ENCODE results near the gene ITPR1. TPM values are rescaled to one million over a fixed set of nuclear protein-coding genes. Genes with fewer than 3 reads are reported as not detected.

Gene ITPR1
- total RNA-seq, 1 donor from 2014 or later: 11.2 TPM

DNA sequence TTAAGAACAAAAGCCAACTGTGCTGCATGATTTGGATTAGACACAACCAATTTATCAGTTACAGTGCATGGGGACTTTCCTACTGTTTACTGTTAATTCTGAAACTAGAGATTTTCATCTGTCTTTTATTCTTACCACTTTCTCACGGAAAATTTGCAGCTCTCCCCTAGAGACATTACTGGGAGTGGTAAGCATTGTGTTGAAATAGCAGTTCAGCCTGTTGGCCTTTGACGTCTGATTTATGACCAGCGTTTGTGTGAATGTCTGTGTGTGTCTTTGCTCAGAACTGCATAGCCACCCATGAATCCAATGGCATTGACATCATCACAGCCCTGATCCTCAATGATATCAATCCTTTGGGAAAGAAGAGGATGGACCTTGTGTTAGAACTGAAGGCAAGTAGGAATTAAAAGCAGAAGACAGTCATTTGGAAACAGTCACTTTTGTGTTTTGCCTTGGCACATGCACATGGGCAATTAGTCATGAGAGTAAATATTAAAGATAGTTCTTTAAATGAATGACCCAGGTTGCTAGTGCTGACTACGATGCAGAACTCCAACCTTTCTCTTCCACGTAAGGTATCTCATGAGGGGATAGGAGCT is 283.9 kb downstream of the ITPR1 start:
- Mint-ChIP-seq H3K27ac (peak overlapping the region; percentile 60), H3K4me1 (ENCODE audit: low read depth) (peaks cover 6% of the 10 kb centered on the region), H3K27me3 (no peaks in the 10 kb centered on the region), H3K4me3 (ENCODE audit: low read depth) (no peak overlapping the region), H3K36me3 (ENCODE audit: insufficient read depth) (no peaks in the 10 kb centered on the region), H3K9me3 (ENCODE audit: low read depth) (no peaks in the 10 kb centered on the region)
- TF ChIP-seq, protein P1, sequence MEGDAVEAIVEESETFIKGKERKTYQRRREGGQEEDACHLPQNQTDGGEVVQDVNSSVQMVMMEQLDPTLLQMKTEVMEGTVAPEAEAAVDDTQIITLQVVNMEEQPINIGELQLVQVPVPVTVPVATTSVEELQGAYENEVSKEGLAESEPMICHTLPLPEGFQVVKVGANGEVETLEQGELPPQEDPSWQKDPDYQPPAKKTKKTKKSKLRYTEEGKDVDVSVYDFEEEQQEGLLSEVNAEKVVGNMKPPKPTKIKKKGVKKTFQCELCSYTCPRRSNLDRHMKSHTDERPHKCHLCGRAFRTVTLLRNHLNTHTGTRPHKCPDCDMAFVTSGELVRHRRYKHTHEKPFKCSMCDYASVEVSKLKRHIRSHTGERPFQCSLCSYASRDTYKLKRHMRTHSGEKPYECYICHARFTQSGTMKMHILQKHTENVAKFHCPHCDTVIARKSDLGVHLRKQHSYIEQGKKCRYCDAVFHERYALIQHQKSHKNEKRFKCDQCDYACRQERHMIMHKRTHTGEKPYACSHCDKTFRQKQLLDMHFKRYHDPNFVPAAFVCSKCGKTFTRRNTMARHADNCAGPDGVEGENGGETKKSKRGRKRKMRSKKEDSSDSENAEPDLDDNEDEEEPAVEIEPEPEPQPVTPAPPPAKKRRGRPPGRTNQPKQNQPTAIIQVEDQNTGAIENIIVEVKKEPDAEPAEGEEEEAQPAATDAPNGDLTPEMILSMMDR (IDR thresholded peaks at IDR 0.05; ENCODE audit: unreplicated experiment): no peak
- no peak for DNase-seq (ENCODE audit: low spot score, unreplicated experiment)

DNA sequence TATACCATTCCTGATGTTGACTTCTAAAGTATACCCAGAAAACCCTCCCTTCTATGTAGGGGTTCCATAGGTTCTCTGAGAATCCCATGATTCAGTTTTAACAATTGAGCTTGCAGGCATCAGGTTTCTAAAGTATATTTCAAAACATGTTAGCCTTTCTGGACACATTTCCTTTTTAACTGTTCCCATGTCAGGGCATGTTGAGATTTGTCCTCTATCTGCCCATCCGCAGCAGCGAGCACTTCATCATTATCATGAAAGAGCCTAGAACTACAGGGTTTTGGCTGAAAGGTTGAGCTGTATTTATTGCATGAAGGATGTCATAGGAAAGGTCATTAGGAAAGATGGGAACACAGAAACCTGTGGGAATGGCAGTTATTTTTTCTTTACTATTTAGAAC is 285.0 kb downstream of the ITPR1 start:
- Mint-ChIP-seq H3K27ac (no peak overlapping the region), H3K9me3 (ENCODE audit: low read depth) (no peaks in the 10 kb centered on the region), H3K4me3 (ENCODE audit: low read depth) (no peak overlapping the region), H3K27me3 (no peaks in the 10 kb centered on the region), H3K4me1 (ENCODE audit: low read depth) (peaks cover 6% of the 10 kb centered on the region), H3K36me3 (ENCODE audit: insufficient read depth) (no peaks in the 10 kb centered on the region)
- TF ChIP-seq, protein P1 (IDR thresholded peaks at IDR 0.05; ENCODE audit: unreplicated experiment): no peak
- no peak for DNase-seq (ENCODE audit: low spot score, unreplicated experiment)

DNA sequence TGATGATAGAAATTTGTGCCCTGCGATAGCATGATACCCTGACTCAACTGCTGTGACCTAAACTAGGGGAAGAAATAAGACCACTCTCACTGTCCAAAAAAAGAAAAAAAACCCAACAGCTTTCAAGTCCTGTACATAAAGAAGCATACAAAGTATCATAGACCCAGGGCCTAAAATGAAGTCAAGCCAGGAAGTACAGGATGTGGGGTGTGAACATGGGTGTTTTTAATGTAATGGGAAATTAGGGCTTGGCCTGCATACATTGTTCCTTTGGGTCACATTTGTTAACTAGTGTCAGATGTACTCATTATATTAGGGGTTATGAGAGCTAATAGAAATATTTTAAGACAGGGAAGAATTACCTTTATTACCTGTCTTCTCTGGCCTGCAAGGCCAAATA is 285.6 kb downstream of the ITPR1 start:
- DNase-seq (ENCODE audit: low spot score, unreplicated experiment): no peak
- TF ChIP-seq, protein P1 (IDR thresholded peaks at IDR 0.05; ENCODE audit: unreplicated experiment): no peak
- no peak overlapping the region for H3K4me3 Mint-ChIP-seq (ENCODE audit: low read depth)
- H3K36me3 Mint-ChIP-seq (ENCODE audit: insufficient read depth): no peaks in the 10 kb centered on the region
- H3K27me3 Mint-ChIP-seq: no peaks in the 10 kb centered on the region
- no peak overlapping the region for H3K27ac Mint-ChIP-seq
- no peaks in the 10 kb centered on the region for H3K9me3 Mint-ChIP-seq (ENCODE audit: low read depth)
- peaks cover 6% of the 10 kb centered on the region for H3K4me1 Mint-ChIP-seq (ENCODE audit: low read depth)

DNA sequence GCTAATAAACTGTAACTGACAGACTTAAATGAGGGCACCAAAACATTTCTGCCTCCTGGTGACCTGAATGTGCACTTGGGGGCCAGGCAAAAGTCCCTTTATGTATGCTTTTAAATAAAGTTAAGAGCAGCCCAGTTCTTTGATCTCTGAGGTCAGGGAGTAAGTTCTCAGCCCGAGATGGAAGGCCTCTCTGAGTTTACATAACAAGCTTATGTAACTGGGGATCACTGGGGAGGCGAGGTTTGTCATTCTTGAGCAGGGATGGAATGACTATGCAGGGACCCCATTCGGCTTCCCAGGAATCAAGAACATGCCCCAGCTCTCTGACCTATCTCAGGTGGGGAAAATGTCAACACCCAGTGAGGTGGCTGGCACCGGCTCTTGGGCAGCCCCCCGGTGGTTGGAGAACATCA is 287.4 kb downstream of the ITPR1 start:
- DNase-seq (ENCODE audit: low spot score, unreplicated experiment): no peak
- no peaks in the 10 kb centered on the region for H3K36me3 Mint-ChIP-seq (ENCODE audit: insufficient read depth)
- H3K4me3 Mint-ChIP-seq (ENCODE audit: low read depth): no peak overlapping the region
- peaks cover 4% of the 10 kb centered on the region for H3K4me1 Mint-ChIP-seq (ENCODE audit: low read depth)
- TF ChIP-seq, protein P1 (IDR thresholded peaks at IDR 0.05; ENCODE audit: unreplicated experiment): no peak
- no peak overlapping the region for H3K27ac Mint-ChIP-seq
- H3K9me3 Mint-ChIP-seq (ENCODE audit: low read depth): no peaks in the 10 kb centered on the region
- H3K27me3 Mint-ChIP-seq: no peaks in the 10 kb centered on the region

DNA sequence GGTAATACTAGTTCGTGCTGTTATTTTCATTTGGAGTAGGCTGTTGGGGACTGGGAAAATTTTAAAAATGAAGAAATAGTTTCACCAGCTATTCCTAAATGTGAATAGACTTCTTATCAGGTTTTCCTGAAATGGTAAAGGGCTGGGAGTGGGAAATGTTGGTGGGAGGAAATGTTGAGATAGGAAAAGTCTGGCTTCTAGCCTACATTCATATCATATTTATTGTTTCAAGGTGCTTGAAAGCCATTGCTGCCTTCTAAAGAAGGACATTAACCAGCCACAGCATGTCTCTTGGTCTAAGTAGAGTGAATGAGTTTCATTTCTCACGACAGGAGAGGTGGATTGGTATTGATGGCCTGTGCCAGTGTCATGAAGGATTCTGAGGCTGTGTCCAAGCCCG is 288.9 kb downstream of the ITPR1 start:
- H3K27ac Mint-ChIP-seq: no peak overlapping the region
- H3K4me1 Mint-ChIP-seq (ENCODE audit: low read depth): peaks cover 2% of the 10 kb centered on the region
- no peaks in the 10 kb centered on the region for H3K36me3 Mint-ChIP-seq (ENCODE audit: insufficient read depth)
- no peaks in the 10 kb centered on the region for H3K9me3 Mint-ChIP-seq (ENCODE audit: low read depth)
- no peak for DNase-seq (ENCODE audit: low spot score, unreplicated experiment)
- TF ChIP-seq, protein P1 (IDR thresholded peaks at IDR 0.05; ENCODE audit: unreplicated experiment): no peak
- H3K4me3 Mint-ChIP-seq (ENCODE audit: low read depth): no peak overlapping the region
- no peaks in the 10 kb centered on the region for H3K27me3 Mint-ChIP-seq
